ENCODE measurements around the gene ELMO3. TPM values are rescaled to one million over a fixed set of nuclear protein-coding genes. Genes with fewer than 3 reads are reported as not detected.

ELMO3 gene
- total and polyA plus RNA-seq, 2 donors (not counting 3 experiments of a cell fraction or from before 2014, with no cell fraction given), result 3.9 to 5.7 TPM

DNA sequence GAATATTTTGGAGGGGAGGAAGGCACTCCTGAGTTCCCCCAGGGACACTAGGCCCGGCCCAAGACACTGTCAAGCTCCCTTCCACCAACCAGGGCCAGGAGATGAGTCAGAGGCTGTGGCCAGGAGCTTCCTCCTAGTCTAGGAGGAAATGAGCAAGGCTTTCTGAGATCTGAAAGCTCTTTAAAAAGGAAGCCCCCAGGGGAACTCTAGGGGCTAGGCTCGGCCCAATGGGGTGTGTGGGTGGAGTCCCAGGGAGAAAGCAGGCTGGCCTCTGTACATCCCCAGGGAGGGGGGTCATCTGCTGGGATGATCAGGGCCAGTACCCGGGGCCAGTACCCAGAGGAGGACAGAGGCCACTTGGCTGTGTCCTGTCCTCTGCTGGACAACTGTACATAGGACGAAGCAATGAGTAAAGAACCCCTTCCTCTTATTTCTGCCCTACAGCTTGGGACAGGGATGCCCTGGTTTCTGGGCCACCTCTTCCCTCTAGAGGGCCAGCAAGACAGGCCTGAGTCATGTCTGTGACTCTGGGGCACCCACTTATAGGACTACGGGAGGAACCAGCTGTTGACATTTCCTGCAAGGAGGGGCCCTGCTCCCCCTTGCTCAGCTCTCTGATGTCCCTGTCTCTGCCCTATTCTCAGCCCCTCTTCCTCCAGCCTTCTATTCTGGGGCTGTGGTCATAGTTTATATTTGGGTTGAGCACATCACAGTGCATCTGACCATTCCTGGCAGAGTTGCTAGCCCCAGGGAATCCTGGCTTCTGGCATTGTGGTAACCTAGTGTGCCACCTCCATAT, 45.7 kb downstream of the ELMO3 start:
- no peak overlapping the region for H2AFZ ChIP-seq (ENCODE audit: low read depth, low read length)
- peak overlapping the region; percentile 56 for H3K4me2 ChIP-seq (ENCODE audit: insufficient read depth, low read length)
- peaks cover 65% of the 10 kb centered on the region for H3K4me1 ChIP-seq (ENCODE audit: control insufficient read depth, extremely low read depth, insufficient read depth, low read length)
- DNase-seq (ENCODE audit: low read depth, low spot score) (peak; percentile 76), FAIRE-seq (peak; percentile 97)
- H3K27ac ChIP-seq (ENCODE audit: insufficient read depth, low read depth, low read length), result peak overlapping the region; percentile 88
- TF ChIP-seq POLR2A (IDR thresholded peaks at IDR 0.05; ENCODE audit: low read depth, low read length) (peak; percentile 69), MYC (IDR thresholded peaks at IDR 0.05; ENCODE audit: low read depth, low read length) (no peak), FOS (IDR thresholded peaks at IDR 0.05; ENCODE audit: borderline replicate concordance, insufficient read depth, low read length) (peak; percentile 89), JUN (IDR thresholded peaks at IDR 0.05; ENCODE audit: borderline replicate concordance, insufficient read depth, insufficient read length, low read depth) (peak; percentile 59), POLR2AphosphoS5 (IDR thresholded peaks at IDR 0.05; ENCODE audit: insufficient read depth, low read depth, low read length) (peak; percentile 66)
- peaks cover 50% of the 10 kb centered on the region for H3K79me2 ChIP-seq (ENCODE audit: control insufficient read depth, insufficient read depth, low read length)
- H3K27me3 ChIP-seq (ENCODE audit: control insufficient read depth in 2 of 2, insufficient read depth in 2 of 2, low read length in 2 of 2), result no peaks in the 10 kb centered on the region
- H4K20me1 ChIP-seq (replicated peaks; ENCODE audit: control insufficient read depth, extremely low read depth, insufficient read depth, low read length), result no peaks in the 10 kb centered on the region
- H3K9me3 ChIP-seq (replicated peaks; ENCODE audit: control insufficient read depth, insufficient read depth, low read length), result no peaks in the 10 kb centered on the region
- H3K4me3 ChIP-seq (replicated peaks in 1 of 3; ENCODE audit: insufficient read depth in 1 of 3, low read depth in 1 of 3, low read length in 3 of 3), result no peak overlapping the region
- no peaks in the 10 kb centered on the region for H3K9me1 ChIP-seq (replicated peaks; ENCODE audit: control insufficient read depth, extremely low read depth, insufficient read depth, low read length)
- dilution Hi-C loops (cut with MboI; ENCODE audit: extremely low pct_ligation_motif_present, low sequenced_read_pairs), result no loop called here
- intact Hi-C loops (cut with micrococcal nuclease), result loop anchor here (1.0 kb wide), 1 partner anchor 8 kb away; no protein-coding TSS in a partner anchor
- ChIA-PET POLR2A (interaction anchor here (0.7 to 1.9 kb wide), 4 partner anchors 15 to 52 kb away, joined by 3 to 8 read pairs (median 6); partner anchors contain the start of genes E2F4 and TMEM208), CTCF (interaction anchor here (0.9 to 2.0 kb wide), 17 partner anchors 9 to 227 kb away, joined by 3 to 10 read pairs (median 5); partner anchors contain the start of genes KCTD19, LRRC36 and TMEM208)
- peak overlapping the region; percentile 49 for H3K9ac ChIP-seq (replicated peaks; ENCODE audit: extremely low read depth, insufficient read depth, low read length)
- BruUV-seq (replicated peaks), result TSS peak; percentile 45
- peaks cover 0 to 5% of the 10 kb centered on the region in 2 experiments for H3K36me3 ChIP-seq (ENCODE audit: control insufficient read depth in 2 of 2, extremely low read depth in 1 of 2, insufficient read depth in 2 of 2, low read length in 2 of 2)

DNA sequence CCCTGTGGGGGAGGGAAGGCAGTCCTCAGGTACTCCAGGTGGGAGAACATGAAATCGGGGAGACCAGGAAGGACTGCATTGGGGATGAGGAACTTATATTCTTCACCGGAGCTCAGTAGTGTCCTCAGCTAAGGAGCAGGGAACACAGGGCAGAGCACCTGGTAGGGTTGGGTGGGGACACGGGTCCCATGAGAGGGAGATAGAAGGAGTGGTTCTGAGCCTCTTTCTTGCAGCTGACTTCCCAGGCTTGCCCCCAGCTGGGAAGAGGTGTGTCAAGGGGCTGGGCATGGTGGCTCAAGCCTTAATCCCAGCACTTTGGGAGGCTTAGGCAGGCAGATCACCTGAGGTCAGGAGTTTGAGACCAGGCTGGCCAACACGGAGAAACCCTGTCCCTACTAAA, 46.3 kb downstream of the ELMO3 start:
- FAIRE-seq (no peak), DNase-seq (ENCODE audit: low read depth, low spot score) (no peak)
- Histone ChIP-seq H3K36me3 (ENCODE audit: control insufficient read depth in 2 of 2, extremely low read depth in 1 of 2, insufficient read depth in 2 of 2, low read length in 2 of 2) (peaks cover 0 to 3% of the 10 kb centered on the region in 2 experiments), H2AFZ (ENCODE audit: low read depth, low read length) (no peak overlapping the region), H3K4me1 (ENCODE audit: control insufficient read depth, extremely low read depth, insufficient read depth, low read length) (peaks cover 65% of the 10 kb centered on the region), H4K20me1 (replicated peaks; ENCODE audit: control insufficient read depth, extremely low read depth, insufficient read depth, low read length) (no peaks in the 10 kb centered on the region), H3K27ac (ENCODE audit: insufficient read depth, low read depth, low read length) (peak overlapping the region; percentile 88), H3K79me2 (ENCODE audit: control insufficient read depth, insufficient read depth, low read length) (peaks cover 46% of the 10 kb centered on the region), H3K4me2 (ENCODE audit: insufficient read depth, low read length) (peak overlapping the region; percentile 42), H3K27me3 (ENCODE audit: control insufficient read depth in 2 of 2, insufficient read depth in 2 of 2, low read length in 2 of 2) (peaks cover 0 to under 1% of the 10 kb centered on the region in 2 experiments), H3K9me3 (replicated peaks; ENCODE audit: control insufficient read depth, insufficient read depth, low read length) (no peaks in the 10 kb centered on the region), H3K4me3 (replicated peaks in 1 of 3; ENCODE audit: insufficient read depth in 1 of 3, low read depth in 1 of 3, low read length in 3 of 3) (no peak overlapping the region), H3K9ac (replicated peaks; ENCODE audit: extremely low read depth, insufficient read depth, low read length) (peak overlapping the region; percentile 47), H3K9me1 (replicated peaks; ENCODE audit: control insufficient read depth, extremely low read depth, insufficient read depth, low read length) (no peaks in the 10 kb centered on the region)
- no TSS peak for BruUV-seq (replicated peaks)
- CTCF ChIA-PET, result interaction anchor here (0.9 to 2.0 kb wide), 10 partner anchors 13 to 227 kb away, joined by 3 to 10 read pairs (median 4); partner anchors contain the start of genes KCTD19 and LRRC36
- intact Hi-C loops (cut with micrococcal nuclease) (no loop called here), dilution Hi-C loops (cut with MboI; ENCODE audit: extremely low pct_ligation_motif_present, low sequenced_read_pairs) (no loop called here)
- POLR2A ChIA-PET, result interaction anchor here (1.9 kb wide), 1 partner anchor 25 kb away, joined by 6 read pairs; no protein-coding TSS in a partner anchor
- no peak for TF ChIP-seq MYC (IDR thresholded peaks at IDR 0.05; ENCODE audit: low read depth, low read length)
- TF ChIP-seq FOS (IDR thresholded peaks at IDR 0.05; ENCODE audit: borderline replicate concordance, insufficient read depth, low read length), result no peak
- TF ChIP-seq GATA2 (IDR thresholded peaks at IDR 0.05; ENCODE audit: insufficient read depth, insufficient read length, low read depth, low read length), result no peak
- no peak for TF ChIP-seq POLR2A (IDR thresholded peaks at IDR 0.05; ENCODE audit: low read depth, low read length)
- no peak for TF ChIP-seq EZH2 (IDR thresholded peaks at IDR 0.05; ENCODE audit: borderline replicate concordance, low read depth, low read length, severe bottlenecking)
- TF ChIP-seq, protein P1, sequence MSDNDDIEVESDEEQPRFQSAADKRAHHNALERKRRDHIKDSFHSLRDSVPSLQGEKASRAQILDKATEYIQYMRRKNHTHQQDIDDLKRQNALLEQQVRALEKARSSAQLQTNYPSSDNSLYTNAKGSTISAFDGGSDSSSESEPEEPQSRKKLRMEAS (IDR thresholded peaks at IDR 0.05; ENCODE audit: insufficient read depth, insufficient read length), result no peak
- TF ChIP-seq JUN (IDR thresholded peaks at IDR 0.05; ENCODE audit: borderline replicate concordance, insufficient read depth, insufficient read length, low read depth), result no peak
- TF ChIP-seq, protein P2, sequence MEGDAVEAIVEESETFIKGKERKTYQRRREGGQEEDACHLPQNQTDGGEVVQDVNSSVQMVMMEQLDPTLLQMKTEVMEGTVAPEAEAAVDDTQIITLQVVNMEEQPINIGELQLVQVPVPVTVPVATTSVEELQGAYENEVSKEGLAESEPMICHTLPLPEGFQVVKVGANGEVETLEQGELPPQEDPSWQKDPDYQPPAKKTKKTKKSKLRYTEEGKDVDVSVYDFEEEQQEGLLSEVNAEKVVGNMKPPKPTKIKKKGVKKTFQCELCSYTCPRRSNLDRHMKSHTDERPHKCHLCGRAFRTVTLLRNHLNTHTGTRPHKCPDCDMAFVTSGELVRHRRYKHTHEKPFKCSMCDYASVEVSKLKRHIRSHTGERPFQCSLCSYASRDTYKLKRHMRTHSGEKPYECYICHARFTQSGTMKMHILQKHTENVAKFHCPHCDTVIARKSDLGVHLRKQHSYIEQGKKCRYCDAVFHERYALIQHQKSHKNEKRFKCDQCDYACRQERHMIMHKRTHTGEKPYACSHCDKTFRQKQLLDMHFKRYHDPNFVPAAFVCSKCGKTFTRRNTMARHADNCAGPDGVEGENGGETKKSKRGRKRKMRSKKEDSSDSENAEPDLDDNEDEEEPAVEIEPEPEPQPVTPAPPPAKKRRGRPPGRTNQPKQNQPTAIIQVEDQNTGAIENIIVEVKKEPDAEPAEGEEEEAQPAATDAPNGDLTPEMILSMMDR (IDR thresholded peaks at IDR 0.05; ENCODE audit: extremely low read depth in 1 of 2, insufficient read depth in 1 of 2, low read depth in 1 of 2, low read length in 2 of 2), result no peak
- no peak for TF ChIP-seq POLR2AphosphoS5 (IDR thresholded peaks at IDR 0.05; ENCODE audit: insufficient read depth, low read depth, low read length)

Data from endothelial cell of umbilical vein (primary cell).